Colonic mucosa (tissue), 4 donors: ENCODE data around the gene KCNA3. TPM values are rescaled to one million over a fixed set of nuclear protein-coding genes. Genes with fewer than 3 reads are reported as not detected.

Source experiments
- DNase-seq: peaks from one replicate; pipeline ENCODE4 v3.0.0-alpha.2; 2020
- H3K27ac ChIP-seq: fragments of 200-600 bp; one replicate; pipeline ENCODE4 v1.8.0; 2021
- H3K27me3 ChIP-seq: fragments of 200-600 bp; one replicate; pipeline ENCODE4 v1.8.0; 2021
- H3K36me3 ChIP-seq: fragments of 200-600 bp; one replicate; pipeline ENCODE4 v1.8.0; 2021
- H3K4me1 ChIP-seq: fragments of 200-600 bp; one replicate; pipeline ENCODE4 v1.8.0; 2021; ENCODE audit warnings: mild to moderate bottlenecking
- H3K4me3 ChIP-seq: fragments of 200-600 bp; one replicate; pipeline ENCODE4 v1.8.0; 2021
- H3K9ac ChIP-seq, 2 donors: one replicate each; pipeline ENCODE4 v1.7.0; 2013; ENCODE audit warnings: control low read depth in 2 of 2, low read depth in 2 of 2, low read length in 2 of 2
- H3K9me3 ChIP-seq: fragments of 200-600 bp; one replicate; pipeline ENCODE4 v1.8.0; 2021
- CTCF ChIP-seq: fragments of 200-600 bp; IDR thresholded peaks from one replicate; pipeline ENCODE4 v1.8.0; 2022; ENCODE audit warnings: antibody characterized with exemption, mild to moderate bottlenecking
- intact Hi-C: fragments of 100-400 bp; cut with DNase I; formaldehyde crosslinking; loops from one replicate; pipeline ENCODE4 v1.14.1; 2022
- total RNA-seq, 2 donors: library from RNA; stranded (reverse); fragmentation: NEBNext Ultra II Directional in 1 of 2; extraction: Animal tissue kit (Norgen Biotek cat#: 25700) in 1 of 2; gene quantifications; one replicate each; pipeline ENCODE4 v1.2.1, GENCODE V29; 2021
- donor health status: healthy.
- donor health status: DM: no; HTN: no; CAD: no.
- donor health status: DM: no; HTN: no; CAD: no.

KCNA3 gene
- total RNA-seq, 2 donors from 2014 or later = 0.93 to 1.4 TPM

- no peaks in the 10 kb centered on the region for H3K36me3 ChIP-seq
- no peak for DNase-seq
- no peaks in the 10 kb centered on the region for H3K4me1 ChIP-seq
- H3K27me3 ChIP-seq = no peaks in the 10 kb centered on the region
- no peak for TF ChIP-seq CTCF
- intact Hi-C loops = no loop called here
- H3K9ac ChIP-seq = no peak overlapping the region
- no peak overlapping the region for H3K4me3 ChIP-seq
- no peak overlapping the region for H3K27ac ChIP-seq
- H3K9me3 ChIP-seq = no peaks in the 10 kb centered on the region
These were observed 16.1 kb upstream of the KCNA3 start for GRCh38 chr1:110690709-110691365.

DNA sequence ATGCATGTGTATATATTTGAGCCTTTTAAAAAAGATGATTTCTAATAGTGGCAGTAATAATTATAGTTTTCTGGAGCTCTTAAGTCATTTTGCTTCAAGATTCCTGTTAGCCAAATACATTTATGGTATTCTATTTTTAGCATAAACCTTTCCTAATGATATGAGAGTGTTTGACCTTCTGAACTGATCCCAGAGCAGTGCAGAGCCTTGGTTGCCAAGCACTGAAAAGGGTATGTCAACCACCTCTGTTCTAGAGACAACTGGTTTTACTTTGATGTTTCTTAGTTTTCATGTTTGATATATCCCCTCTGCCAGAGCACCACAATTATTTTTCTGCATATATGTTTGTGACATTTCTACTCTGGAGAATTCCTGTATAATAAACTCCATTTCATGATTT, 15.1 kb upstream of the KCNA3 start:
- Histone ChIP-seq H3K4me3 (no peak overlapping the region), H3K9me3 (no peaks in the 10 kb centered on the region)

DNA sequence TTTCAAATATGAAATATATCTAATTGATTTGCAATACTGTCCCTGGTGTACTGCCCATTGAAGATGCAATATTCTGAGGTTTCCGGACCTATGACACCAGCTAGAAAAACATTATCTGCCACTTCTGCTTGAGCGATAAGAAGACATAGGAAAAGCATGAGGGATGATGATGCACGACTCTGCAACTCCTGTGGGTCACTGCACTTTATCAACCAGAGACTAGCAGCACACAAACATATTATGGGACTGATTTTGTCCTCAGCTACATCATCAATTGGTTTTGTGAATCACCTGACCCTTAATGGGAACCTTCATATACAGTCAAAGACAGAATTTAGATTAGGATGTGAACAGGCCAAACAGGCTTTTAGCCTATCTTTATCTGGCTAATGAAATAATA, 13.8 kb upstream of the KCNA3 start:
- Histone ChIP-seq H3K27me3 (no peaks in the 10 kb centered on the region), H3K9me3 (no peaks in the 10 kb centered on the region), H3K4me1 (no peaks in the 10 kb centered on the region), H3K36me3 (no peaks in the 10 kb centered on the region), H3K27ac (no peak overlapping the region), H3K4me3 (no peak overlapping the region), H3K9ac (no peak overlapping the region)
- no peak for DNase-seq
- no peak for TF ChIP-seq CTCF
- intact Hi-C loops = no loop called here

More for the DNA sequence above, 15.1 kb upstream of the KCNA3 start:
- no peak overlapping the region for H3K27ac ChIP-seq
- no peak for TF ChIP-seq CTCF
- H3K4me1 ChIP-seq = no peaks in the 10 kb centered on the region
- no peaks in the 10 kb centered on the region for H3K27me3 ChIP-seq
- no peak overlapping the region for H3K9ac ChIP-seq
- no peaks in the 10 kb centered on the region for H3K36me3 ChIP-seq
- no peak for DNase-seq
- intact Hi-C loops = no loop called here

DNA sequence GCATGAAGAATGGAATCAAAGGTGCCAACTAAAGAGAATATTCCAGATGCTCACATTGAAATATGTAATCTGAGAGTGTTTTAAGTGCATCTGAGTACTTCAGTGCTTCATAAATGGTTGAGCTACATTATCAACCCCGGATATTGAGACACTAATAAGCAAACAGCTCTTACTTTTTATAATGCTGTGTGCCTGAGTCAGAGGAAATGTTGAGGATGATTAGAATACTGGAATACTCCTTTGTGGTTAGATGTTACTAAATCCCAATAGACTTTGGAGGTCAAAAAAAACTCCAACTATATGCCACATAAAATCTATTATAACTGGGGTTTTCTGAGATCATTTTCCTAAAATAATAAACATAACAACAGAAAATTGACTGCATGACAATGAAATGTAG, 12.5 kb upstream of the KCNA3 start:
- intact Hi-C loops = no loop called here
- TF ChIP-seq CTCF = no peak
- no peak overlapping the region for H3K4me3 ChIP-seq
- H3K27me3 ChIP-seq = no peaks in the 10 kb centered on the region
- H3K27ac ChIP-seq = no peak overlapping the region
- no peak overlapping the region for H3K9ac ChIP-seq
- H3K9me3 ChIP-seq = no peaks in the 10 kb centered on the region
- DNase-seq = no peak
- no peaks in the 10 kb centered on the region for H3K36me3 ChIP-seq
- no peaks in the 10 kb centered on the region for H3K4me1 ChIP-seq

GRCh38 chr1:110686188-110686587, 11.4 kb upstream of the KCNA3 start:
- no peak for DNase-seq
- TF ChIP-seq CTCF = no peak

More at GRCh38 chr1:110686188-110686587, 11.4 kb upstream of the KCNA3 start:
- Histone ChIP-seq H3K4me3 (no peak overlapping the region), H3K27me3 (no peaks in the 10 kb centered on the region), H3K27ac (no peak overlapping the region), H3K9ac (no peak overlapping the region), H3K36me3 (no peaks in the 10 kb centered on the region), H3K4me1 (no peaks in the 10 kb centered on the region), H3K9me3 (no peaks in the 10 kb centered on the region)
- intact Hi-C loops = no loop called here
